ENCODE data around the gene AGAP1. TPM values are rescaled to one million over a fixed set of nuclear protein-coding genes. Genes with fewer than 3 reads are reported as not detected.

Gene AGAP1
- total and polyA plus RNA-seq, 2 donors (not counting 3 experiments of a cell fraction or from before 2014, with no cell fraction given) = 10.2 to 20.9 TPM

- Histone ChIP-seq H3K36me3 (ENCODE audit: control insufficient read depth in 2 of 2, extremely low read depth in 1 of 2, insufficient read depth in 2 of 2, low read length in 2 of 2) (no peaks in the 10 kb centered on the region), H2AFZ (ENCODE audit: low read depth, low read length) (no peak overlapping the region), H3K4me1 (ENCODE audit: control insufficient read depth, extremely low read depth, insufficient read depth, low read length) (no peaks in the 10 kb centered on the region), H3K9me1 (replicated peaks; ENCODE audit: control insufficient read depth, extremely low read depth, insufficient read depth, low read length) (no peaks in the 10 kb centered on the region), H3K9me3 (replicated peaks; ENCODE audit: control insufficient read depth, insufficient read depth, low read length) (no peaks in the 10 kb centered on the region), H3K9ac (replicated peaks; ENCODE audit: extremely low read depth, insufficient read depth, low read length) (no peak overlapping the region), H3K27ac (ENCODE audit: insufficient read depth, low read depth, low read length) (no peak overlapping the region), H3K4me2 (ENCODE audit: insufficient read depth, low read length) (no peak overlapping the region), H4K20me1 (replicated peaks; ENCODE audit: control insufficient read depth, extremely low read depth, insufficient read depth, low read length) (no peaks in the 10 kb centered on the region), H3K4me3 (replicated peaks in 1 of 3; ENCODE audit: insufficient read depth in 1 of 3, low read depth in 1 of 3, low read length in 3 of 3) (no peak overlapping the region), H3K27me3 (ENCODE audit: control insufficient read depth in 2 of 2, insufficient read depth in 2 of 2, low read length in 2 of 2) (no peaks in the 10 kb centered on the region), H3K79me2 (ENCODE audit: control insufficient read depth, insufficient read depth, low read length) (no peaks in the 10 kb centered on the region)
- BruUV-seq (replicated peaks) = no TSS peak
- intact Hi-C loops (cut with micrococcal nuclease) = no loop called here
- FAIRE-seq (no peak), DNase-seq (ENCODE audit: low read depth, low spot score) (no peak)
- CTCF ChIA-PET = no interaction called here
- POLR2A ChIA-PET = no interaction called here
- dilution Hi-C loops (cut with MboI; ENCODE audit: extremely low pct_ligation_motif_present, low sequenced_read_pairs) = no loop called here
- no peak for TF ChIP-seq GATA2 (IDR thresholded peaks at IDR 0.05; ENCODE audit: insufficient read depth, insufficient read length, low read depth, low read length)
- TF ChIP-seq POLR2AphosphoS5 (IDR thresholded peaks at IDR 0.05; ENCODE audit: insufficient read depth, low read depth, low read length) = no peak
- no peak for TF ChIP-seq MYC (IDR thresholded peaks at IDR 0.05; ENCODE audit: low read depth, low read length)
- no peak for TF ChIP-seq MAX (IDR thresholded peaks at IDR 0.05; ENCODE audit: insufficient read depth, insufficient read length)
- no peak for TF ChIP-seq CTCF (IDR thresholded peaks at IDR 0.05; ENCODE audit: extremely low read depth in 1 of 2, insufficient read depth in 1 of 2, low read depth in 1 of 2, low read length in 2 of 2)
- no peak for TF ChIP-seq JUN (IDR thresholded peaks at IDR 0.05; ENCODE audit: borderline replicate concordance, insufficient read depth, insufficient read length, low read depth)
- TF ChIP-seq FOS (IDR thresholded peaks at IDR 0.05; ENCODE audit: borderline replicate concordance, insufficient read depth, low read length) = no peak
- no peak for TF ChIP-seq POLR2A (IDR thresholded peaks at IDR 0.05; ENCODE audit: low read depth, low read length)
- no peak for TF ChIP-seq EZH2 (IDR thresholded peaks at IDR 0.05; ENCODE audit: borderline replicate concordance, low read depth, low read length, severe bottlenecking)
Measured at GRCh38 chr2:235979037-235979436, 485.2 kb downstream of the AGAP1 start.

All from endothelial cell of umbilical vein (primary cell).